K562 (cell line): ENCODE data around the gene SPATA17. TPM values are rescaled to one million over a fixed set of nuclear protein-coding genes. Genes with fewer than 3 reads are reported as not detected.

Source experiments
- ATAC-seq: fragments of 200-7000 bp; cut with Tn5 transposase; 3 replicates; pipeline ENCODE4 v1.9.1; 2020; ENCODE audit warnings: moderate library complexity
- BruUV-seq: library from RNA; stranded (reverse); fragments of 400-500 nt; replicated peaks from 2 replicates; lab custom pipeline; 2021; lab: Mats Ljungman, UMichigan
- CTCF ChIA-PET: fragments of 300-600 bp; formaldehyde crosslinking; extraction: SDS; loops from one replicate; lab custom pipeline; 2021; ENCODE audit warnings: low intra/inter-chr PET ratio; lab: Yijun Ruan, JAX
- POLR2A ChIA-PET: fragments of 300-600, 350-650 bp; sonication (Branson Sonifier 250); formaldehyde crosslinking; extraction: SDS; loops from one replicate; lab custom pipeline; 2021; ENCODE audit warnings: antibody characterized with exemption, inconsistent platforms; lab: Yijun Ruan, JAX
- DNase-seq, 4 experiments: peaks; one replicate each; pipeline versions ENCODE4 v3.0.0 to v3.0.0-alpha.2; 2011 to 2018; ENCODE audit warnings: low spot score in 3 of 4, mixed read lengths in 3 of 4; ENCODE audit errors: extremely low read depth in 1 of 4
- FAIRE-seq: peaks from 2 replicates; lab custom pipeline; 2011; peaks lifted over from hg19 to GRCh38; lab: Jason Lieb, UNC
- H2AFZ ChIP-seq: 2 replicates; pipeline ENCODE4 v1.6.0; 2011; ENCODE audit warnings: low read depth, low read length, control low read depth, inconsistent platforms
- H3K27ac ChIP-seq: fragments of 200-600 bp; 3 replicates; pipeline ENCODE4 v1.8.0; 2011; ENCODE audit warnings: low read depth, mild to moderate bottlenecking, control low read depth, inconsistent platforms, low read length, moderate library complexity, mixed read lengths; ENCODE audit errors: extremely low read depth
- H3K27me3 ChIP-seq, 2 experiments: fragments of 300-600 bp in 1 of 2; 2 replicates in 1 of 2; 3 replicates in 1 of 2; pipeline versions ENCODE4 v1.6.0 to v1.8.0; 2011; ENCODE audit warnings: inconsistent platforms in 2 of 2, low read length in 2 of 2, mild to moderate bottlenecking in 1 of 2, mixed read lengths in 1 of 2, moderate library complexity in 1 of 2; ENCODE audit not compliant: control insufficient read depth in 2 of 2, insufficient read depth in 2 of 2
- H3K36me3 ChIP-seq: fragments of 300-600 bp; 3 replicates; pipeline ENCODE4 v1.8.0; 2011; ENCODE audit warnings: mild to moderate bottlenecking, low read length, inconsistent platforms; ENCODE audit not compliant: control insufficient read depth, insufficient read depth
- H3K4me1 ChIP-seq, 2 experiments: fragments of 200-600 bp in 1 of 2; replicated peaks in 1 of 2; 2 replicates in 1 of 2; 3 replicates in 1 of 2; pipeline versions ENCODE4 v1.5.1 to v1.8.0; 2011; ENCODE audit warnings: inconsistent platforms in 2 of 2, low read length in 2 of 2, mild to moderate bottlenecking in 1 of 2, mixed read lengths in 1 of 2, moderate library complexity in 1 of 2; ENCODE audit not compliant: control insufficient read depth in 2 of 2, insufficient read depth in 2 of 2
- H3K4me2 ChIP-seq: 2 replicates; pipeline ENCODE4 v1.6.1; 2011; ENCODE audit warnings: low read length, control low read depth, inconsistent platforms, mixed read lengths; ENCODE audit not compliant: insufficient read depth
- H3K4me3 ChIP-seq: fragments of 200-600 bp; sonication (generic), shearing (Covaris generic); 2 replicates; pipeline ENCODE4 v1.5.1; 2016; ENCODE audit warnings: control low read depth, inconsistent platforms
- H3K79me2 ChIP-seq: fragments of 200-600 bp; 3 replicates; pipeline ENCODE4 v1.8.0; 2011; ENCODE audit warnings: low read length, inconsistent platforms; ENCODE audit not compliant: control insufficient read depth, insufficient read depth
- H3K9ac ChIP-seq, 2 experiments: 2 replicates each; pipeline versions ENCODE4 v1.6.0 to v1.6.1; 2011; ENCODE audit warnings: low read depth in 2 of 2, low read length in 2 of 2, control low read depth in 1 of 2, inconsistent platforms in 1 of 2, mild to moderate bottlenecking in 1 of 2, mixed read lengths in 1 of 2; ENCODE audit not compliant: insufficient read depth in 1 of 2
- H3K9me1 ChIP-seq: one replicate; pipeline ENCODE4 v1.6.0; 2011; ENCODE audit warnings: inconsistent platforms, mild to moderate bottlenecking, low read length, moderate library complexity; ENCODE audit not compliant: control insufficient read depth, insufficient read depth
- H3K9me3 ChIP-seq: replicated peaks from 2 replicates; pipeline ENCODE4 v1.5.1; 2011; ENCODE audit warnings: low read depth, low read length, inconsistent platforms; ENCODE audit not compliant: control insufficient read depth, insufficient read depth
- H4K20me1 ChIP-seq: replicated peaks from 2 replicates; pipeline ENCODE4 v1.6.1; 2011; ENCODE audit warnings: low read length, inconsistent platforms, mixed read lengths; ENCODE audit not compliant: control insufficient read depth, insufficient read depth
- ARID4B ChIP-seq: sonication (generic); formaldehyde crosslinking; IDR thresholded peaks from 2 replicates; pipeline ENCODE4 v1.8.0; 2022; ENCODE audit warnings: mild to moderate bottlenecking, missing genetic modification reagents
- ARNT ChIP-seq, 2 experiments: fragments of 450-650 bp; IDR thresholded peaks; 2 replicates each; pipeline ENCODE4 v1.6.1; 2016; ENCODE audit warnings: mild to moderate bottlenecking in 1 of 2
- CBX2 ChIP-seq: fragments of 200-600 bp; sonication (generic); IDR thresholded peaks from one replicate; pipeline ENCODE4 v1.6.1; 2012; ENCODE audit warnings: mild to moderate bottlenecking, low read length, inconsistent platforms; ENCODE audit not compliant: insufficient read depth, poor library complexity, severe bottlenecking
- CHD2 ChIP-seq: IDR thresholded peaks from 2 replicates; pipeline ENCODE4 v1.6.1; 2011; ENCODE audit warnings: low read depth, low read length
- CLOCK ChIP-seq: fragments of 250-450 bp; sonication (Bioruptor Pico); IDR thresholded peaks from 2 replicates; pipeline ENCODE4 v1.4.0; 2020; ENCODE audit warnings: mild to moderate bottlenecking, moderate library complexity, borderline replicate concordance
- ELK1 ChIP-seq: sonication (generic); formaldehyde crosslinking; IDR thresholded peaks from 2 replicates; pipeline ENCODE4 v1.8.1; 2022; ENCODE audit warnings: missing genetic modification reagents
- EZH2 ChIP-seq: IDR thresholded peaks from 2 replicates; pipeline ENCODE4 v1.6.1; 2012; ENCODE audit warnings: low read depth, mild to moderate bottlenecking, inconsistent platforms, low read length, borderline replicate concordance
- KLF1 ChIP-seq: fragments of 450-650 bp; IDR thresholded peaks from 2 replicates; pipeline ENCODE4 v1.6.1; 2016; ENCODE audit warnings: missing genetic modification characterization, missing compliant biosample characterization
- MAFF ChIP-seq: IDR thresholded peaks from 2 replicates; pipeline ENCODE4 v1.6.1; 2012; ENCODE audit warnings: low read length, improper control_type of control experiment
- MCM2 ChIP-seq: fragments of 450-650 bp; IDR thresholded peaks from 2 replicates; pipeline ENCODE4 v1.6.1; 2017; ENCODE audit warnings: low read depth, mild to moderate bottlenecking
- MCM7 ChIP-seq, 2 experiments: fragments of 450-650 bp; IDR thresholded peaks; 2 replicates each; pipeline ENCODE4 v1.6.1; 2016 to 2018
- MYNN ChIP-seq, 2 experiments: sonication (generic); formaldehyde crosslinking in 1 of 2; IDR thresholded peaks; 2 replicates each; pipeline versions ENCODE4 v1.5.0 to v1.6.1; 2016 to 2020; ENCODE audit warnings: antibody characterized with exemption in 1 of 2, missing genetic modification reagents in 1 of 2
- PML ChIP-seq: IDR thresholded peaks from 2 replicates; pipeline ENCODE4 v1.6.1; 2012; ENCODE audit warnings: low read length, inconsistent platforms
- SIN3B ChIP-seq: fragments of 450-650 bp; IDR thresholded peaks from 2 replicates; pipeline ENCODE4 v1.6.1; 2017; ENCODE audit warnings: low read depth, mild to moderate bottlenecking, moderate library complexity
- SMARCA4 ChIP-seq: fragments of 450-650 bp; IDR thresholded peaks from 2 replicates; pipeline ENCODE4 v1.6.1; 2016
- TCF3 ChIP-seq: sonication (generic); formaldehyde crosslinking; IDR thresholded peaks from 2 replicates; pipeline ENCODE4 v1.4.0; 2020; ENCODE audit warnings: mild to moderate bottlenecking, missing genetic modification reagents
- ZBED1 ChIP-seq: IDR thresholded peaks from 2 replicates; pipeline ENCODE4 v1.6.1; 2014
- WGBS: fragments of 100-300 bp; shearing (Covaris generic); methylation state at CpG from one replicate; pipeline ENCODE4 v1.1.6; 2016; ENCODE audit warnings: low coverage, mixed read lengths; ENCODE audit not compliant: insufficient coverage; ENCODE audit errors: missing lambda C conversion rate; 5-methylcytosine and 5-hydroxymethylcytosine counted together
- in situ Hi-C: fragments of 300-500 bp; cut with MboI; formaldehyde crosslinking; loops from 4 replicates; pipeline ENCODE4 v1.15.0; 2018; ENCODE audit warnings: inconsistent platforms, mixed read lengths
- intact Hi-C: fragments of 100-400 bp; cut with micrococcal nuclease; formaldehyde crosslinking; loops from 2 replicates; pipeline ENCODE4 v1.14.2; 2022
- polyA plus RNA-seq, 8 experiments: library from polyadenylated mRNA; depleted of rRNA in 4 of 8; stranded (reverse) in 5 of 8; unstranded in 3 of 8; fragments of >200 nt; fragmentation: Nextera tagmentation in 2 of 8; fragmentation: Illumina TruSeq in 1 of 8; extraction: Ambion mirVana in 2 of 8; extraction: Trizol in 1 of 8; gene quantifications; 2 replicates each; pipeline versions ENCODE4 v1.2.1 to v1.2.3, GENCODE V29; 2011 to 2014; ENCODE audit warnings: inconsistent platforms in 1 of 8, missing spikeins in 1 of 8
- total RNA-seq, 7 experiments: library from RNA; depleted of rRNA in 6 of 7; stranded (reverse); fragments of >200 nt in 6 of 7; fragmentation: Illumina TruSeq in 2 of 7; extraction: Trizol in 2 of 7; gene quantifications; 2 replicates each; pipeline versions ENCODE4 v1.2.1 to v1.2.3, GENCODE V29; 2011 to 2021; ENCODE audit warnings: low replicate concordance in 1 of 7

Gene SPATA17
- total and polyA plus RNA-seq, 9 of the 15 experiments (the other 6 are each of a cell fraction or from before 2014, with no cell fraction given): 0.04 to 0.11 TPM; not detected in 7

GRCh38 chr1:217911908-217912307 is 280.8 kb downstream of the SPATA17 start:
- H2AFZ ChIP-seq: no peak overlapping the region
- H3K9me3 ChIP-seq: no peaks in the 10 kb centered on the region
- no peaks in the 10 kb centered on the region for H3K4me1 ChIP-seq
- H3K4me2 ChIP-seq: no peak overlapping the region
- no peak overlapping the region for H3K9ac ChIP-seq
- in situ Hi-C loops: no loop called here
- ChIA-PET CTCF (no interaction called here), POLR2A (no interaction called here)
- H4K20me1 ChIP-seq: no peaks in the 10 kb centered on the region
- no peaks in the 10 kb centered on the region for H3K79me2 ChIP-seq
- FAIRE-seq: no peak
- 0% methylated on average over 5 of the region's 8 CpGs for WGBS
- DNase-seq: peak in 1 of 4 experiments; percentile 4
- BruUV-seq: no TSS peak
- no peak overlapping the region for H3K4me3 ChIP-seq
- TF ChIP-seq MCM7 (IDR thresholded peaks at IDR 0.05) (no peak), CBX2 (no peak), TCF3 (CRISPR knock-in tag) (no peak), PML (no peak), CLOCK (CRISPR knock-in tag) (no peak), EZH2 (no peak), ARID4B (CRISPR knock-in tag) (no peak), SIN3B (no peak), ARNT (IDR thresholded peaks at IDR 0.05) (no peak), CHD2 (no peak), MYNN (IDR thresholded peaks at IDR 0.05) (no peak), MYNN (CRISPR knock-in tag; IDR thresholded peaks at IDR 0.05) (no peak), MAFF (no peak), KLF1 (no peak), ELK1 (CRISPR knock-in tag) (no peak), SMARCA4 (no peak), MCM2 (no peak), ZBED1 (no peak)
- TF ChIP-seq, all 486 proteins: peak for 0
- intact Hi-C loops: no loop called here
- Histone ChIP-seq H3K9me1 (no peaks in the 10 kb centered on the region), H3K27me3 (no peaks in the 10 kb centered on the region), H3K27ac (no peak overlapping the region), H3K36me3 (no peaks in the 10 kb centered on the region)
- no peak for ATAC-seq
